ENCODE data around the gene TPSB2. TPM values are rescaled to one million over a fixed set of nuclear protein-coding genes. Genes with fewer than 3 reads are reported as not detected.
"Not testable (repeated sequence)": the region's sequence is repeated elsewhere in the genome, so short reads cannot be mapped to it uniquely, and the experiment has no call there.

TPSB2 gene
- total RNA-seq, 1 experiment from 2014 or later = not detected

GRCh38 chr16:1188432-1189189 is 41.4 kb downstream of the TPSB2 start:
- H3K4me2 ChIP-seq = no peak overlapping the region
- intact Hi-C loops (cut with micrococcal nuclease; ENCODE audit: unreplicated experiment) = no loop called here
- CTCF ChIA-PET = no interaction called here
- H3K36me3 ChIP-seq (ENCODE audit: low read depth) = no peaks in the 10 kb centered on the region
- H3K27me3 ChIP-seq (ENCODE audit: insufficient read depth, low read depth) = peaks cover 25% of the 10 kb centered on the region; the same call in 1 of the 2 replicates
- H3K4me3 ChIP-seq = no peak overlapping the region
- H3F3A ChIP-seq (ENCODE audit: insufficient read depth, low read depth) = no peaks in the 10 kb centered on the region
- no peaks in the 10 kb centered on the region for H3K79me2 ChIP-seq (ENCODE audit: low read depth)
- DNase-seq = peak in 1 of 2 experiments; percentile 60
- POLR2A ChIA-PET (ENCODE audit: unreplicated experiment) = interaction anchor here (0.6 kb wide), 1 partner anchor 448 kb away, joined by 3 read pairs; the partner anchor contains the start of gene CIAO3
- H3K9me3 ChIP-seq (ENCODE audit: insufficient read depth, low read depth) = no peaks in the 10 kb centered on the region
- no peak overlapping the region for H2AFZ ChIP-seq
- TF ChIP-seq EZH2 (IDR thresholded peaks at IDR 0.05; ENCODE audit: low read depth) (no peak), CTCF (conservative IDR thresholded peaks at IDR 0.05) (no peak)
- no peaks in the 10 kb centered on the region for H3K9me2 ChIP-seq (ENCODE audit: insufficient read depth)
- H4K20me1 ChIP-seq (ENCODE audit: insufficient read depth) = 0 out of 2 replicates have a peak, but pooled peaks cover 3% of the 10 kb centered on the region
- H3K27ac ChIP-seq = no peak overlapping the region
- no TSS peak for BruUV-seq (replicated peaks)
- no peaks in the 10 kb centered on the region for H3K4me1 ChIP-seq (replicated peaks; ENCODE audit: insufficient read depth)

- H2AFZ ChIP-seq; intact Hi-C loops (cut with micrococcal nuclease; ENCODE audit: unreplicated experiment); CTCF ChIA-PET; POLR2A ChIA-PET (ENCODE audit: unreplicated experiment); H3K36me3 ChIP-seq (ENCODE audit: low read depth); H3K4me3 ChIP-seq; H3K27ac ChIP-seq; H3F3A ChIP-seq (ENCODE audit: insufficient read depth, low read depth); H3K9me3 ChIP-seq (ENCODE audit: insufficient read depth, low read depth); H3K79me2 ChIP-seq (ENCODE audit: low read depth); BruUV-seq (replicated peaks); DNase-seq; H4K20me1 ChIP-seq (ENCODE audit: insufficient read depth); H3K4me1 ChIP-seq (replicated peaks; ENCODE audit: insufficient read depth); H3K4me2 ChIP-seq; H3K9me2 ChIP-seq (ENCODE audit: insufficient read depth): not testable (repeated sequence)
- peaks cover 50% of the 10 kb centered on the region; the same call in 1 of the 2 replicates for H3K27me3 ChIP-seq (ENCODE audit: insufficient read depth, low read depth)
Measured at GRCh38 chr16:1185460-1186207, 44.4 kb downstream of the TPSB2 start.

DNA sequence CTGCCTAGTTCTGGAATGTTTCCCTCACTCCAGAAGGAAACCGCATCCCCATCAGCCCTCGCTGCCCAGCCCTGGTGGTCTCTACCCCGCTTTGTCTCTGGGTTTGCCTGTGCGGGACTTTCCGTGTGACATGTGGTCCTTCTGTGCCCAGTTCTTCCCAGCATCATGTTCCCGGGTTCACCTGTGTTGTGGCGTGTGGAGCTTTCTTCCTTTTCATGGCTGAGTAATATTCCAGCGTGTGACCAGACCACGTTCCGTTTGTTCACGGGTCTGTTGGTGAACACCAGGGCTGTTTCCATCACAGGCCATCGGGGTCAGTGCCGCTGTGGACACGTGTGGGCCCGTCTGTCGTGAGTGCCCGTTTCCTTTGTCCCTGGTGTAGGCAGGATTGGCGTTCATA is 45.0 kb downstream of the TPSB2 start:
- TF ChIP-seq EZH2 (IDR thresholded peaks at IDR 0.05; ENCODE audit: low read depth) (no peak), CTCF (conservative IDR thresholded peaks at IDR 0.05) (no peak)
- H3K4me2 ChIP-seq = no peak overlapping the region
- CTCF ChIA-PET = no interaction called here
- no peaks in the 10 kb centered on the region for H3K9me2 ChIP-seq (ENCODE audit: insufficient read depth)
- no peak overlapping the region for H3K27ac ChIP-seq
- no peak overlapping the region for H2AFZ ChIP-seq
- no peaks in the 10 kb centered on the region for H3K9me3 ChIP-seq (ENCODE audit: insufficient read depth, low read depth)
- peaks cover 6% of the 10 kb centered on the region; the same call in 1 of the 2 replicates for H3K4me1 ChIP-seq (replicated peaks; ENCODE audit: insufficient read depth)
- no peak for DNase-seq
- H3K36me3 ChIP-seq (ENCODE audit: low read depth) = no peaks in the 10 kb centered on the region
- H3K79me2 ChIP-seq (ENCODE audit: low read depth) = no peaks in the 10 kb centered on the region
- 0 out of 2 replicates have a peak, but pooled peaks cover 3% of the 10 kb centered on the region for H4K20me1 ChIP-seq (ENCODE audit: insufficient read depth)
- peaks cover 56% of the 10 kb centered on the region; the same call in 1 of the 2 replicates for H3K27me3 ChIP-seq (ENCODE audit: insufficient read depth, low read depth)
- POLR2A ChIA-PET (ENCODE audit: unreplicated experiment) = no interaction called here
- intact Hi-C loops (cut with micrococcal nuclease; ENCODE audit: unreplicated experiment) = no loop called here
- no peaks in the 10 kb centered on the region for H3F3A ChIP-seq (ENCODE audit: insufficient read depth, low read depth)
- BruUV-seq (replicated peaks) = no TSS peak
- no peak overlapping the region for H3K4me3 ChIP-seq
